Uterus (tissue), 2 donors: Measurements from ENCODE around the gene CCDC102B.

Experiments
- CTCF ChIP-seq, 4 experiments: fragments of 200-600 bp in 2 of 4; fragments of 450-650 bp in 2 of 4; sonication (generic) in 2 of 4; IDR thresholded peaks; one replicate each; pipeline ENCODE4 v1.5.1; 2016 to 2019; ENCODE audit warnings: antibody characterized with exemption in 4 of 4, mild to moderate bottlenecking in 2 of 4, moderate library complexity in 1 of 4
- POLR2A ChIP-seq, 2 donors: fragments of 450-650 bp; IDR thresholded peaks; one replicate each; pipeline ENCODE4 v1.6.1; 2016; ENCODE audit warnings: antibody characterized with exemption in 2 of 2, mild to moderate bottlenecking in 1 of 2, moderate library complexity in 1 of 2

- TF ChIP-seq CTCF (IDR thresholded peaks at IDR 0.05), result no peak
- no peak for TF ChIP-seq POLR2A (IDR thresholded peaks at IDR 0.05)
These were observed 3.9 kb upstream of the CCDC102B start for GRCh38 chr18:68793951-68794350.
